ENCODE results near the gene RRP9.
"Not testable (repeated sequence)": the region's sequence is repeated elsewhere in the genome, so short reads cannot be mapped to it uniquely, and the experiment has no call there.

The RRP9 gene

DNA sequence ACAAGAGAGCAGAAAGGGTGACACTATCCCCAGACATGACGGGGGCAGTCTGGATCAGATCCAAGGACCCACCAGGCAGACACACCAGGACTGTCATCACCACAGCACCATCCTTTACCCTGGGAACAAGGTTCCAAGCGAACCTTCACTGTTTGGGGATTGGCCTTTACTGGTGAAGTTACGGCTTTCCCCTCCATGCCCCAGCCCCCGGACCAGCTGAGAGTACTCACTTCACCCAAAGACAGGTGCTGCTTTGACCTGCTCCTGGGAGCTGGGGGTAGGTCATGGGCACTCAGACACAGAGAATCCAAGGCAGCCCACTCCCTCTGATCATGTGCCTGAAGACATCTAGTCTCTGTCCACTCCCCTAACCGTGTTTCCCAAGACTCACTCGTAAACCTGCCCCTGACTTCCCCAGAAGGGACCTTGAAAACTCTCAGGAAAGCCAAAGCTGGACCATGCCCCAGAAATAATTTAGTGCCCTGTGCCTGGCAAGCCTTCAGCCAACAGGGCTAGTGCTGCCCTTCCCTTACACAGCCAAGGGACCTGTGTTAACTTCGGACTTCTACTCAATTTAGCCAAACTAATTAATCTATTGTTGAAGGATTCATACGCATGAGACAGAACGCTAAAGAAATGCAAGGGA lies 2.8 kb downstream of the RRP9 start:
- no peak for DNase-seq (ENCODE audit: low spot score)

- DNase-seq (ENCODE audit: low spot score) = no peak
These were observed 3.9 kb downstream of the RRP9 start for GRCh38 chr3:51937611-51938450.

- DNase-seq (ENCODE audit: low spot score) = peak; percentile 7
These were observed 4.7 kb downstream of the RRP9 start for GRCh38 chr3:51937014-51937413.

DNA sequence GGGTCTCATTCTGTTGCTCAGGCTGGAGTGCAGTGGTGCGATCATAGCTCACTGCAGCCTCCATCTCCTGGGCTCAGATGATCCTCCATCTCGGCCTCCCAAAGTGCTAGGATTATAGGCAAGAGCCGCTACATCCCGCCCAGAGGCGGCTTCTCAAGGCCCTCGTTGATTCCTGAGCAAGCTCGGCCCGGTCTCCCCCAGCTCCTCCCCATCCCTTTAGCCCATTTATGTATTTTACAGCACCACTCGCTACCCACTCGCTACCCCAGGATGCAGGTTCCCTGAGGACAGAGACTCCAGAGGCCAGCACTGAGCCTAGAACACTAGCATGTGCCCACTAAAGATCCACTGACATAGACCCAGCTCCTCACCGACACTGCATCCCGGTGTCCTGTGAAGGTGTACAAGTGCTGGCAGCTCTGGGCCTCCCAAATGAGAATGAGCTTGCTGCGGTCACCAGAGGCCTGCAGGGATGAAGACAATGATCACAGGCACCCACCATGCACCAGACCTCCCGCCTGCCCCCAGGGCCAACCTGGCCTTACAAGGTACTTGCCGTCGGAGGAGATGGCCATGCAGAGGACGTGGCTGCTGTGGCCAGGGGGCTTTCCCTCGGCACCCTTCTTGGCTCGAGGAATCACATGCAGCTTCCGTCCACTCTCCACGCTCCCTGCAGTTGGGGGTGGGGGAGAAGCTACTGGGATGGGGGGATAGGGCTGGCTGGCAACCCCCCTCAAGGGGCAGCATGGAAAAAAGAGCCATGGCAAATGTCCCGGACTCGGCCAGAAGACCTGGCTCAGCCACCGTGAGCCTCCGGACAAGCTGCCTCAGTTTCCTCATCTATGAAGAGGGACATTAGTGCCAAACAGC lies 5.6 kb downstream of the RRP9 start:
- peak; percentile 5 for DNase-seq (ENCODE audit: low spot score)

DNA sequence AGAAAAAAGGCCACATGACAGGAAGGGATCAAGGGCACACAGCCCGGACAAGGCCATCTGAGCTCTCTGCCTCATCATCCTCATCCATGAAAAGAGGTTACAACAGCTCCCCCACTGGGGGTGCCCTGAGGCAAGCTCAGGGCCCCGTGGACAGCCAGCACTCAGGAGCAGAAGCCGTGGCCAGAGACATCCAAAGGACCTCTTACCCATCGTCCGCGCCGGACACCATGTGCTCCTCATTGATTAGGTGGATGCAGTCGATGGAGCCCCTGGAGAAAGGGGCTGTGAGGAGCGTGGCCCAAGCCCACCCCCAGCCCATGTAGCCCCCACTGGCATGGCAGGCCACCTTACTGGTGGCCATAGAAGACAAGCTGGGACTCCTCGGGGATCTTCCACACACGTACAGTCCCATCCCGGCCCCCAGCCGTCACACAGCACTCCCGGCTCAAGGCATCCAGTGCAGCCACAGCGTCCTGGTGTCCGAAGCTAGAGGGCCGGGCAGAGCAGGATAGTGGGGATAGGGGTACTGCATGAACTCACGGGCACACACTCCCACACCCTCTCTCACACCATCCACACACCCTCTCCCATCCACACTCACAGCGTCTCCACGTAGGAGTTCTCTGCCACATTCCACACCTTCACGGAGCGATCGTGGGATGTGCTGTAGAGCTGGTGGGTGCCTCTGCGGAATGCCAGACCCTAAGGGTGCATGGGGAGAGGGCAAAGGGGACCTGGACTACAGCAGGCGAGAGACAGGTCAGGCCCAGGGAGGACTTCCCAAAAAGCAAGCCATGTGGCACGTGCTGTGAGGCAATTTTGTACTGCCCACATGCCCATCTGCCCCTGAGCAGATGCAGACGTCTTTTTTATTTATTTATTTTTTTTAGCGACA lies 6.5 kb downstream of the RRP9 start:
- peak; percentile 5 for DNase-seq (ENCODE audit: low spot score)

DNA sequence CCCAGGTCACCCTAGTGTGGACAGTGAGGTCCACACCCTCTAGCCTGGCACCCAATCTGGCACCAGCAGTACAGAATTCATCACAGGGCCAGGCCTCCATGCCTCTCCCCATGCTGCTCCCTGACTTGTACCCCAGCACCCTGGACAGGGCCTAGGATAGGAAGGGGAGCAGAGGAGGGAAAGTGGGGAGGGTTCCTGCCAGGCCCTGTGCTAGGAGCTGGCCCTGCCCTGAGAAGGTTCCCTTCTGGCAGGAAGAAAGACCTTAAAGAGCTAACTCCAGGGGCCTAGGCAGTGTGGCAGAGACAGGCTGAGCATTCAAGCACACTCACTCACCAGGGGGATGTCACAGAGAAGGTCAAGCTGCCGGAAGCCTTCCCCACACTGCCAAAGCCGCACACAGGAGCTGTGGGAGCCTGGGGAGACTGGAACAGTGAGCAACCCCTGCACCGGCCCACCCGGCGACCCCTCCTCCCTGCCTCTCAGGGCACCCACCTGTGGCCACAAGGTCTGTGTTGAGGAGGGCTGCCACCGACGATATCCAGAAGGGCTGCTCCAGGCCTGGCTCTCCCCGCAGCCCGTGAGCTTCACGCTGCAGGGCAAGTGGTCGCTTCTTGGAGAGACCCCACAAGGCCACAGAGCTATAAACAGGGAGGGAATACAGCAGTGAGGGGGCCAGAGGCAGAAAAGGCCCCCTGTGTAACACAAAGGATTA lies 7.4 kb downstream of the RRP9 start:
- DNase-seq (ENCODE audit: low spot score) = peak; percentile 7

- no peak for DNase-seq (ENCODE audit: low spot score)
These were observed 8.1 kb downstream of the RRP9 start for GRCh38 chr3:51933471-51934138.

DNA sequence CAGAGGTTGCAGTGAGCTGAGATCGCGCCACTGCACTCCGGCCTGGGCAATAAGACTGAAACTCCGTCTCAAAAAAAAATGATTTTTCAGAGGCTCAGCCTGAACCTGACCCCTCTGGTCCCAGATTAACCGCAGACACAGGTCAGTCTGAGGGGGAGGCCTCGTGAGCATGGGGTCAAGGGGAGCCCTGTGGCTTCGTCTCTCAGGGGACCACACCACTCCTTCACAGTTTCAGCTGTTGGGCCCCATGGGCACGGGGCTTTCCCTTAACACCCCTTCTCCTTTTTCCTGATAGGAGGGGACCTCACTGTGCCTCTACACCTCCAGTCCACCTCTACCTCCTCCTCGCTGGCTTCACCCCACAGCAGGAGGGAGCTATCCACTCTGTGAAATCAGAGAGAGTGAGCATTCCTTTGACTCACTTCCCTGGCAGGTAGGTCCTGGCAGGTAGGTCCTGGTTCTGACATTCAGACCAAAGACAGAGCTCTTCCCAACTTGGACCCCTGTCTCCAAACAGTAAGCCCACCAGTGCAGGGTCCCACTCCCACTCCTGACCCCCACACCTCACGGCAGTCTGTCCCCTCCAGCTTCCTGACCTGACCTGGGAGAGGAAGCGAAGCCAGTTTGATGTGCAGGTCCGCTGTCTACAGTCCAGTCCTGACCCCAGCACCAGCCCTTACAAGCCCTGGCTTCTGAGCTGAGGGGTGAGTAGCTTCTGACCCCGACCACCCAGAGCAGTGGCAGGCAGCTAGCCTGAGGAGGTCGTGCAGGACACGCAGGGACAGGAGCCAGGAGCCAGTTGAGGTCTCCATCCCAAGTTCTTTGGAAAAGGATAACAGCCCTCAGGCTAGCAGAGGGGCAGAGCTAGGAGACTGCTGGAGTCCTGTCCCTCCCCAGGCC lies 9.0 kb downstream of the RRP9 start:
- peak; percentile 7 for DNase-seq (ENCODE audit: low spot score)

GRCh38 chr3:51931756-51932155 lies 9.9 kb downstream of the RRP9 start:
- DNase-seq (ENCODE audit: low spot score) = no peak

GRCh38 chr3:51930439-51930838 lies 11.3 kb downstream of the RRP9 start:
- DNase-seq (ENCODE audit: low spot score) = no peak

- peak; percentile 43 for DNase-seq (ENCODE audit: low spot score)
These were observed 12.2 kb downstream of the RRP9 start for GRCh38 chr3:51929420-51930003.

DNA sequence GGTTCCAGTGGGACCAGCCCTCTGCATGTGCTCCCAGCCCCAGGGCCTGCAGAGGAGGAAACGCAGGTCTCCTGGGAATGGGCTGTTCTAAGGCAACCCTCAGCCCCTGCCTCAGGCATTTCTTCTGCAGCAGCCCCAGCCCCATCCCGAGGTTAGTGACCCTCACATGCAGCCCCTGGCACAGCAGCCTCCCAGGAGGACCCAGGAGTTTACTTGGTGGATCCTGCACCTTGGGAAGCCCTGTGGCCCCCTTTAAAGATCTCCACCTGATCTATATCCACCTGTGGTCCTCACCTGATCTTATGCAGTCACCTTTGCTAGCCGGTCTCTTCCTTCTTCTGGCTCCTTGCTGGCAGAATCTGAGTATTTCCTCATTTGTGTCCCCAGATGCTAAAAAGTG lies 12.7 kb downstream of the RRP9 start:
- DNase-seq (ENCODE audit: low spot score) = not testable (repeated sequence)

- DNase-seq (ENCODE audit: low spot score) = no peak
These were observed 13.3 kb downstream of the RRP9 start for GRCh38 chr3:51928438-51928837.

- DNase-seq (ENCODE audit: low spot score) = no peak
These were observed 14.4 kb downstream of the RRP9 start for GRCh38 chr3:51927061-51927977.

- DNase-seq (ENCODE audit: low spot score) = no peak
These were observed 20.6 kb downstream of the RRP9 start for GRCh38 chr3:51921081-51921578.

DNA sequence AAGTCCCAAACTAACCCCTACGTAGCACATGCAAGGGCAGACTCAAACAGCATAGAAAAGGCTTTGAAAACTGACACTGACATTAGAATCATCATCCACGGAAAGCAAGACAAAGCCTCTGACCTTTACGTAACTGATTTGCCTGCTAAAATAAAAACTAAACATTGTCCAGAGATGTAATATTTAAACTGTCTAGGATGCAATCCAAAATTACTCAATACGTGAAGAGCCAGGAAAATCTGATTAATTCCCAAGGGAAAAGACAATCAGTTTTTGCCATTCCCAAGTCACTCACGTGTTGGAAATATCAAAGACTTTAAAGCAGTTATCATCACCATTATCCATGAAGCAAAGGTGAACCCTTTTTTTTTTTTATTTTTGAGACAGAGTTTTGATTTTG lies 25.3 kb downstream of the RRP9 start:
- DNase-seq (ENCODE audit: low spot score) = peak; percentile 6

DNA sequence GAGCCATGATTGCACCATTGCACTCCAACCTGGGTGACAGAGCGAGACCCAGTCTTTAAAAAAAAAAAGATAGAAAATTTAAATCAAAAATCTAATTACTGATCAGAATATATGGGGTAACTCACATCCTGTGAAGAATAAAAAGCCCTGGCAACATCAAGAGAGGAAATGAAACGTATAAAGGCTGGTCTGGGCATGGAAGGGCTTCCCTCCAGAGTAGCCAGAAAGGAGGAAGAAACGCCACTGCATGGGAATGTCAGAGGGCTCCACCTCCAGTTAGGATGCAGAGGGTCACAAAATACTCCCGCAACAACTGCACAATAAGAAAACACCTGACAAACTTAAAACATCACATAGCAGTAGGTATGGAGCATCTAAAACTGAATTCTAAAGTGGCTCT lies 33.7 kb downstream of the RRP9 start:
- DNase-seq (ENCODE audit: low spot score) = no peak

Data from AG20443 (cell line).